ENCODE results near the gene PCDHGA10. TPM values are rescaled to one million over a fixed set of nuclear protein-coding genes. Genes with fewer than 3 reads are reported as not detected.

Gene PCDHGA10
- total and polyA plus RNA-seq, 2 of the 8 experiments (the other 6 are each of a cell fraction or from before 2014, with no cell fraction given) = 2.2 to 6.4 TPM

DNA sequence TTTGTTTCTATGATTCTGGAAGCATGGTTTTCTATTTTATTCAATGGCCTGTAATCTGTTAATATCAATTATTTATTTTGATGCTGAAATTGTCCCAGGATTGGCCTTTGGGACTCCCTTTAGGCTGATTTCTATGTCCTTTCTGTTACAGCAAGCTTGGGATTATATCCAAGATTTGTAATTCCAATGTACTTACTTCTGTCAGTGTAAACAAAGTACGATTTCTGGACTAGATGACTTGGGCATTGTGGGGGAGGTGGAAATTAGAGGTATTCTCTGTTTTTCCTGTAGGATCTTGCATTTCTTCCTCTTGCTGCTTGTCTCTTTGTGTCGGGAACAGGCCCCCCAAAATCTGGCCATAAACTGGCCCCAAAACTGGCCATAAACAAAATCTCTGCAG lies 21.2 kb downstream of the PCDHGA10 start:
- Histone ChIP-seq H3K23me2 (ENCODE audit: low read depth, low read length) (no peaks in the 10 kb centered on the region), H3K79me2 (ENCODE audit: control insufficient read depth in 1 of 2, insufficient read depth in 2 of 2, low read length in 2 of 2) (no peaks in the 10 kb centered on the region), H3K27me3 (replicated peaks in 1 of 4; ENCODE audit: control insufficient read depth in 3 of 4, extremely low read depth in 1 of 4, insufficient read depth in 3 of 4, low read length in 3 of 4) (no peaks in the 10 kb centered on the region), H4K5ac (ENCODE audit: insufficient read length, low read depth, low read length) (no peak overlapping the region), H3K9ac (replicated peaks in 1 of 4; ENCODE audit: extremely low read depth in 1 of 4, low read depth in 3 of 4, low read length in 3 of 4) (no peak overlapping the region), H4K20me1 (replicated peaks in 1 of 2; ENCODE audit: control insufficient read depth in 1 of 2, insufficient read depth in 2 of 2, low read length in 2 of 2) (no peaks in the 10 kb centered on the region), H4K8ac (ENCODE audit: extremely low read depth, insufficient read depth, low read length) (no peak overlapping the region), H3K4me1 (replicated peaks in 1 of 4; ENCODE audit: control insufficient read depth in 3 of 4, insufficient read depth in 4 of 4, low read length in 3 of 4) (no peaks in the 10 kb centered on the region), H3K36me3 (ENCODE audit: control insufficient read depth in 2 of 4, insufficient read depth in 4 of 4, low read length in 3 of 4) (peaks cover 0 to 6% (median 0%) of the 10 kb centered on the region in 4 experiments; a peak in 2 of 8 replicates), H2BK20ac (ENCODE audit: low read length) (no peak overlapping the region), H2BK120ac (replicated peaks; ENCODE audit: low read depth, low read length) (no peak overlapping the region), H2AFZ (ENCODE audit: low read length) (no peak overlapping the region), H4K91ac (replicated peaks; ENCODE audit: insufficient read length, low read length) (no peak overlapping the region), H3K79me1 (ENCODE audit: low read depth, low read length) (no peaks in the 10 kb centered on the region), H3K27ac (ENCODE audit: low read depth, low read length) (no peak overlapping the region), H3K9me3 (ENCODE audit: insufficient read depth in 2 of 2, low read depth in 1 of 2, low read length in 1 of 2) (peaks cover 18 to 28% of the 10 kb centered on the region in 2 experiments), H3K4ac (replicated peaks; ENCODE audit: insufficient read length, low read depth, low read length) (no peak overlapping the region), H2BK15ac (ENCODE audit: low read length) (no peak overlapping the region), H2BK12ac (ENCODE audit: low read depth, low read length) (no peak overlapping the region), H3K18ac (ENCODE audit: extremely low read depth, low read length) (no peak overlapping the region), H2AK5ac (ENCODE audit: low read depth, low read length) (no peak overlapping the region), H3K23ac (ENCODE audit: insufficient read length) (no peak overlapping the region), H3K4me2 (ENCODE audit: insufficient read depth in 1 of 2, low read depth in 2 of 2, low read length in 2 of 2) (no peak overlapping the region), H3K14ac (ENCODE audit: insufficient read length) (no peak overlapping the region), H3K4me3 (ENCODE audit: extremely low read depth in 1 of 4, insufficient read depth in 2 of 4, low read depth in 3 of 4, low read length in 4 of 4) (no peak overlapping the region), H3K56ac (replicated peaks; ENCODE audit: insufficient read length, low read depth, low read length) (no peak overlapping the region), H2BK5ac (ENCODE audit: low read depth, low read length) (no peak overlapping the region)
- DNase-seq (ENCODE audit: low read depth in 1 of 2, low spot score in 2 of 2) (no peak), FAIRE-seq (no peak)
- TF ChIP-seq PHF8 (conservative IDR thresholded peaks at IDR 0.05; ENCODE audit: low read depth, low read length) (no peak), HDAC2 (IDR thresholded peaks at IDR 0.05; ENCODE audit: borderline replicate concordance in 1 of 2, low read depth in 2 of 2, low read length in 2 of 2) (no peak), SP1 (IDR thresholded peaks at IDR 0.05; ENCODE audit: low read depth, low read length) (no peak)
- CTCF ChIA-PET (ENCODE audit: partially characterized antibody) = interaction anchor here (7.0 kb wide), 1 partner anchor 15 kb away, joined by 67 read pairs; the partner anchor contains the start of genes PCDHGA11 and PCDHGB7
- POLR2A ChIA-PET (ENCODE audit: partially characterized antibody) = no interaction called here
- WGBS, 2 experiments (ENCODE audit: extremely low coverage in 1 of 2, insufficient coverage in 1 of 2, insufficient read length in 1 of 2, insufficient replicate concordance in 2 of 2, low coverage in 1 of 2, low lambda C conversion rate in 2 of 2, missing lambda C conversion rate in 1 of 2) = 96% methylated on average over 2 of the region's 2 CpGs; no CpG with 5 or more reads in 1 of the 2 experiments
